ENCODE results near the gene DDB1.

Gene DDB1

GRCh38 chr11:61332797-61333549, at the start of gene DDB1, which contains the start of gene TKFC:
DDB1 (minus strand) TSS chr11:61333105; CDS start chr11:61332968, 137 bp downstream.
TKFC (plus strand) TSS chr11:61333228; CDS start chr11:61334729, 1,501 bp downstream.
- peak; percentile 77 for DNase-seq (ENCODE audit: low read depth, low spot score)

- DNase-seq (ENCODE audit: low read depth, low spot score), result no peak
Measured at GRCh38 chr11:61380884-61381283, 48.0 kb upstream of the DDB1 start.

GRCh38 chr11:61378713-61379313, 45.9 kb upstream of the DDB1 start:
- peak; percentile 89 for DNase-seq (ENCODE audit: low read depth, low spot score)

- no peak for DNase-seq (ENCODE audit: low read depth, low spot score)
Measured at GRCh38 chr11:61377461-61378160, 44.7 kb upstream of the DDB1 start.

- DNase-seq (ENCODE audit: low read depth, low spot score), result no peak
Measured at GRCh38 chr11:61375761-61376108, 42.8 kb upstream of the DDB1 start.

GRCh38 chr11:61372659-61373420, 39.9 kb upstream of the DDB1 start:
- DNase-seq (ENCODE audit: low read depth, low spot score), result no peak

GRCh38 chr11:61370349-61371005, 37.6 kb upstream of the DDB1 start:
- DNase-seq (ENCODE audit: low read depth, low spot score), result no peak

GRCh38 chr11:61369372-61370348, 36.8 kb upstream of the DDB1 start:
- peak; percentile 9 for DNase-seq (ENCODE audit: low read depth, low spot score)

GRCh38 chr11:61368646-61369045, 35.7 kb upstream of the DDB1 start:
- DNase-seq (ENCODE audit: low read depth, low spot score), result no peak

GRCh38 chr11:61367406-61367805, 34.5 kb upstream of the DDB1 start:
- DNase-seq (ENCODE audit: low read depth, low spot score), result no peak

- no peak for DNase-seq (ENCODE audit: low read depth, low spot score)
Measured at GRCh38 chr11:61364012-61364675, 31.2 kb upstream of the DDB1 start.

- DNase-seq (ENCODE audit: low read depth, low spot score), result no peak
Measured at GRCh38 chr11:61362542-61362875, 29.6 kb upstream of the DDB1 start.

GRCh38 chr11:61361741-61362541, 29.0 kb upstream of the DDB1 start, which contains the start of the genes CYB561A3 and TMEM138:
CYB561A3 (minus strand) TSS chr11:61361882; CDS start chr11:61356713, 5,169 bp downstream.
TMEM138 (plus strand) TSS chr11:61362374; CDS start chr11:61364391, 2,017 bp downstream.
- peak; percentile 81 for DNase-seq (ENCODE audit: low read depth, low spot score)

GRCh38 chr11:61361237-61361740, 28.4 kb upstream of the DDB1 start:
- DNase-seq (ENCODE audit: low read depth, low spot score), result no peak

- DNase-seq (ENCODE audit: low read depth, low spot score), result no peak
Measured at GRCh38 chr11:61359516-61359915, 26.6 kb upstream of the DDB1 start.

- DNase-seq (ENCODE audit: low read depth, low spot score), result no peak
Measured at GRCh38 chr11:61358566-61358965, 25.7 kb upstream of the DDB1 start.

GRCh38 chr11:61357894-61358239, 25.0 kb upstream of the DDB1 start:
- DNase-seq (ENCODE audit: low read depth, low spot score), result no peak

- no peak for DNase-seq (ENCODE audit: low read depth, low spot score)
Measured at GRCh38 chr11:61357233-61357893, 24.5 kb upstream of the DDB1 start.
